ENCODE results near the gene MBD3L2. TPM values are rescaled to one million over a fixed set of nuclear protein-coding genes. Genes with fewer than 3 reads are reported as not detected.
"Not testable (repeated sequence)": the region's sequence is repeated elsewhere in the genome, so short reads cannot be mapped to it uniquely, and the experiment has no call there.

Gene MBD3L2
- total RNA-seq: not detected
- long read RNA-seq: 0 reads

DNA sequence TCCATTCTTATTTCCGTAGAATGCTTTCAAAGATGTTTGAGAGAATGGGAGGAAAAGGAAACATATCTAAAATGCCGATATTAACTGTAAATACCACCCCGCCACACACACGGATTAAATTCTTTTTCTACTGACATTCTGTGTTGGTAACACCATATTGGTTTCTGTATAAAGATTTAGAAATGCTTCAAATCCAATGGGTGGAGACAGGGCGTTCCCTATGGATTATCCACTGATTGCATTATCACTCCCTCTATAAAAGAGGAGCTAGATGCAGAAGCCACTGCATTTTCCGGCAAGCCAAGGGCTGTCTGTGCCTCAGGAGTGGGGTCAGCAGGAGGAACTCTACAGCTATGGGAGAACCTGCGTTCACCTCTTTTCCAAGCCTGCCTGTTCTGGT, at the start of gene MBD3L2:
Gene MBD3L2 (plus strand): TSS at position 301 of the 400 bp plus-strand sequence. CDS start 53 bp downstream, at position 354.
- ATAC-seq; DNase-seq (ENCODE audit: missing footprints); intact Hi-C loops (cut with DNase I): not testable (repeated sequence)

GRCh38 chr19:6999933-7000332, 49.2 kb upstream of the MBD3L2 start:
- intact Hi-C loops (cut with DNase I): loop anchor here (10.0 kb wide), 1 partner anchor 485 kb away; no protein-coding TSS in a partner anchor
- no peak for ATAC-seq

DNA sequence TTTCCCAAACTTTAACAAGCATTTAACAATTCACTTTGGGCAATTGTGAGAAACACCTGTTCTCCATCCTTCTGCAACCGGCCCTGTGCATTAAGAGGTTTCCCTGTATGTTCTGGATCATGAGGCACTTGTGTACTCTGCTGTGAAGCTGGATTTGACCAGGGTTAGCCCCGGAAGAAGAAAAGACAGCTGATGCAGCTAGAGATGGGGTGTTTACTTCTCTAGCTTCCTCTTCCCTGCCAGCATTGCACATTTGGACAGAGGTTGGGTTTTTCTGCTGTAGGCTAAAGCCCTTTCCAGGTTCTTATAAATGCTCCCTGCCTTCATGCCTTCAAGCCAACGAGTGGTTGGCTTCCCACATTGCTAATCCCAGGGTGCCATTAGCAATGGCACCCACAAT, 48.8 kb upstream of the MBD3L2 start:
- intact Hi-C loops (cut with DNase I): loop anchor here (10.0 kb wide), 1 partner anchor 486 kb away; no protein-coding TSS in a partner anchor
- ATAC-seq (no peak), DNase-seq (ENCODE audit: missing footprints) (no peak)

More at GRCh38 chr19:6999933-7000332, 49.2 kb upstream of the MBD3L2 start:
- DNase-seq (ENCODE audit: missing footprints): no peak

- intact Hi-C loops (cut with DNase I): loop anchor here (10.0 kb wide), 1 partner anchor 486 kb away; no protein-coding TSS in a partner anchor
- no peak for ATAC-seq
- DNase-seq (ENCODE audit: missing footprints): no peak
Observed at GRCh38 chr19:7000816-7001215, 48.3 kb upstream of the MBD3L2 start.

GRCh38 chr19:7004313-7004931, 44.7 kb upstream of the MBD3L2 start:
- DNase-seq (ENCODE audit: missing footprints): no peak
- ATAC-seq: no peak
- intact Hi-C loops (cut with DNase I): loop anchor here (10.0 kb wide), 1 partner anchor 490 kb away; no protein-coding TSS in a partner anchor

GRCh38 chr19:7006135-7006704, 42.9 kb upstream of the MBD3L2 start:
- intact Hi-C loops (cut with DNase I): loop anchor here (10.0 kb wide), 1 partner anchor 491 kb away; no protein-coding TSS in a partner anchor
- DNase-seq (ENCODE audit: missing footprints) (no peak), ATAC-seq (no peak)

GRCh38 chr19:7007859-7008258, 41.3 kb upstream of the MBD3L2 start:
- intact Hi-C loops (cut with DNase I): loop anchor here (10.0 kb wide), 1 partner anchor 493 kb away; no protein-coding TSS in a partner anchor
- ATAC-seq: no peak
- no peak for DNase-seq (ENCODE audit: missing footprints)

GRCh38 chr19:7010722-7011593, 38.2 kb upstream of the MBD3L2 start:
- intact Hi-C loops (cut with DNase I): no loop called here
- no peak for DNase-seq (ENCODE audit: missing footprints)
- no peak for ATAC-seq

DNA sequence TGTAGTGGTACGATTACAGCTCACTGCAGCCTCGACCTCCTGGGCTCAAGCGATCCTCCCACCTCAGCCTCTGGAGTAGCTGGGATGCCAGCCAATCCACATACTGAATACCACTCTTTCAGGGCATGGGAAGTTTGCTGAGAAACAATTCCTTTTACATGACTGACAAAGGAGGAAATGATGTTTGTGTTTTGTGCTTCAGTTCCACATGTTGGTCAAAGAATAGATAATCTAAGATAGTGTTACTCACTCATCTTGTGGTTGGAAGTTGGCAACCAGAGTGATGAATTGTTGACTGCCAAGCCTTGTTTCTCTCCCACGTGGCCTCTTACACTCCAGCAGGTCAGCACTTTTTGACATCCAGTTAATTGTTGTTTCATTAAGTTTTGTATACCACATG, 35.4 kb upstream of the MBD3L2 start:
- DNase-seq (ENCODE audit: missing footprints): no peak
- intact Hi-C loops (cut with DNase I): no loop called here
- ATAC-seq: no peak

DNA sequence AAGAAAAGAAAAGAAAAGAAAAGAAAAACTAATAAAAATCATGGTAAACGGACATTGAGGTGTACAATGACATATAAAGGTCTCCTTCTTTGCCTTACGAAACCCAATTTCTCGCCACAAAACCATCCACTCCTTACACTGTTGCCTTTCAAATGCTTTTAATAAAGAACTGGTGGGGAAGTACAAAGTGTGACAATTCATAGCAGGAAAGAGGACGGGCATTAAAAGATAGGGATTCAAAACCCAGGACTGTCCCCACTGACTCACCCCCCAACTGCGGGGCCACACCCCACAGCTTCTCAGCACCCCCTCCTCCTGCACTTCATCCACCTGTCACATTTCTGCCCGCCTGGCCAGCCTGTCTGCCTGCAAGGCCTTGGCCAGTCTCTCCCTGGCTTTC, 30.3 kb upstream of the MBD3L2 start:
- intact Hi-C loops (cut with DNase I): no loop called here
- DNase-seq (ENCODE audit: missing footprints) (no peak), ATAC-seq (no peak)

DNA sequence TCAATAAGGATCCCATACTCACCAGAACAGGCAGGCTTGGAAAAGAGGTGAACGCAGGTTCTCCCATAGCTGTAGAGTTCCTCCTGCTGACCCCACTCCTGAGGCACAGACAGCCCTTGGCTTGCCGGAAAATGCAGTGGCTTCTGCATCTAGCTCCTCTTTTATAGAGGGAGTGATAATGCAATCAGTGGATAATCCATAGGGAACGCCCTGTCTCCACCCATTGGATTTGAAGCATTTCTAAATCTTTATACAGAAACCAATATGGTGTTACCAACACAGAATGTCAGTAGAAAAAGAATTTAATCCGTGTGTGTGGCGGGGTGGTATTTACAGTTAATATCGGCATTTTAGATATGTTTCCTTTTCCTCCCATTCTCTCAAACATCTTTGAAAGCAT, 27.8 kb upstream of the MBD3L2 start, which contains the start of gene MBD3L2B:
Gene MBD3L2B (minus strand): TSS at position 101 of the 400 bp plus-strand sequence. CDS start 34 bp downstream, at position 67.
- intact Hi-C loops (cut with DNase I); DNase-seq (ENCODE audit: missing footprints); ATAC-seq: not testable (repeated sequence)

GRCh38 chr19:7028790-7029189, 20.3 kb upstream of the MBD3L2 start:
- DNase-seq (ENCODE audit: missing footprints); intact Hi-C loops (cut with DNase I); ATAC-seq: not testable (repeated sequence)

GRCh38 chr19:7030278-7030677, 18.8 kb upstream of the MBD3L2 start, which contains the start of gene MBD3L5:
MBD3L5 (plus strand) TSS chr19:7030578; CDS start chr19:7030612, 34 bp downstream.
- ATAC-seq; intact Hi-C loops (cut with DNase I); DNase-seq (ENCODE audit: missing footprints): not testable (repeated sequence)

DNA sequence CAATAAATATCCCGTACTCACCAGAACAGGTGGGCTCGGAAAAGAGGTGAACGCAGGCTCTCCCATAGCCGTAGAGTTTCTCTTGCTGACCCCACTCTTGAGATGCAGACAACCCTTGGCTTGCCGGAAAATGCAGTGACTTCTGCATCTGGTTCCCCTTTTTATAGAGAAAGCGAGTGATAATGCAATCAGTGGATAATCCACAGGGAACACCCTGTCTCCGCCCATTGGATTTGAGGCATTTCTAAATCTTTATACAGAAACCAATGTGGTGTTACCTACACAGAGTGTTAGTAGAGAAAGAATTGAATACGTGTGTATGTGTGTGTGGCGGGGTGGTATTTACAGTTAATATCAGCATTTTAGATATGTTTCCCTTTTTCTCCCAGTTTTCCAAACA, 9.0 kb upstream of the MBD3L2 start, which contains the start of gene MBD3L4:
Gene MBD3L4 (minus strand): TSS at position 101 of the 400 bp plus-strand sequence. CDS start 35 bp downstream, at position 66.
- ATAC-seq; intact Hi-C loops (cut with DNase I); DNase-seq (ENCODE audit: missing footprints): not testable (repeated sequence)

DNA sequence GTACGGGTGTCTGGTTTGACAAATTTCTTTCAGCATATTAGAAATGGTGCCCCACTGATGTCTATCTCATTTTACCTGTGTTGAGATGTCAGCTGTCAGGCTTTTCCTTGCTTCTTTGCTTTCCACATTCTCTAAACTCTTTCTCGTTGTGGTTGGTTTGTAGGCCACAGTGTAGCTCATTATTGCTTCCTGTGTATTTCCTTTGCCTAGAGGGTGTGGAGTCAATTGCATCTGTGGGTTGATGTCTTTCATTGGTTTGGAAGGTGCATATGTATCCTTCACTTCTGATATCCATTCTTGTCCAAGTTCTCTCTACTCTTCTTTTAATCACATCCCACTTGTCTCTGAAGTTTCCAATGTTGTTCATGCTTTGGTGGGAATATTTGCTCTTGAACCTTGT, 7.6 kb upstream of the MBD3L2 start:
- intact Hi-C loops (cut with DNase I); ATAC-seq; DNase-seq (ENCODE audit: missing footprints): not testable (repeated sequence)

DNA sequence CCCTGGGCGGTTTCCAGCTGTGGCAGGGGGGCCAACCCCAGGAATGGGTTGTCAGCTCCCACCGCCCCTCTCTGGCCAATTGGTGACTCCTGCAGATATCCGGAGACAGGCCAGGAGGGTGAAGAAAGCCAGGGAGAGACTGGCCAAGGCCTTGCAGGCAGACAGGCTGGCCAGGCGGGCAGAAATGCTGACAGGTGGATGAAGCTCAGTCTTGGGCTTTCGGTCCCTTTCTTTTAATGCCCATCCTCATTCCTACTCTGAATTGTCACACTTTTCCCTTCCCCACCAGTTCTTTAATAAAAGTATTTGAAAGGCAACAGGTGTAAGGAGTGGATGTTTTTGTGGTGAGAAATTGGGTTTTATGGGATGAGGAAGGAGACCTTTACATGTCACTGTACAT, 2.3 kb downstream of the MBD3L2 start:
- intact Hi-C loops (cut with DNase I); ATAC-seq: not testable (repeated sequence)

DNA sequence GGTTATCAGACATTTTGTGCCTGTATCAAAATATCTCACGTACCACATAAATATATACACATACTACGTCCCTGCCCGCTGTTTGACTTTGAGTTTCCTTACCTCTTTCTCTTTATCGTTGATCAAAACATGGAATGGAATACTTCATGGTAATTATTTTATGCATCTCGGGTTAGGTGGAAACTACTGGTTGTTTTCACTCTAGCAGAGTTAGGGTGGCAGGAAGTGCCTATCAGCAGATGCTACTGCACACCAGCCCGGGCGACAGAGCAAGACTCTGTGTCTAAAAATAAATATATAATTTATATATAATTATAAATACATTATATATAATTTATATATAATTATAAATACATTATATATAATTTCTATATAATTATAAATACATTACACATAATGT, 3.8 kb downstream of the MBD3L2 start:
- intact Hi-C loops (cut with DNase I); ATAC-seq; DNase-seq (ENCODE audit: missing footprints): not testable (repeated sequence)

More for the DNA sequence above, 2.3 kb downstream of the MBD3L2 start:
- not testable (repeated sequence) for DNase-seq (ENCODE audit: missing footprints)

DNA sequence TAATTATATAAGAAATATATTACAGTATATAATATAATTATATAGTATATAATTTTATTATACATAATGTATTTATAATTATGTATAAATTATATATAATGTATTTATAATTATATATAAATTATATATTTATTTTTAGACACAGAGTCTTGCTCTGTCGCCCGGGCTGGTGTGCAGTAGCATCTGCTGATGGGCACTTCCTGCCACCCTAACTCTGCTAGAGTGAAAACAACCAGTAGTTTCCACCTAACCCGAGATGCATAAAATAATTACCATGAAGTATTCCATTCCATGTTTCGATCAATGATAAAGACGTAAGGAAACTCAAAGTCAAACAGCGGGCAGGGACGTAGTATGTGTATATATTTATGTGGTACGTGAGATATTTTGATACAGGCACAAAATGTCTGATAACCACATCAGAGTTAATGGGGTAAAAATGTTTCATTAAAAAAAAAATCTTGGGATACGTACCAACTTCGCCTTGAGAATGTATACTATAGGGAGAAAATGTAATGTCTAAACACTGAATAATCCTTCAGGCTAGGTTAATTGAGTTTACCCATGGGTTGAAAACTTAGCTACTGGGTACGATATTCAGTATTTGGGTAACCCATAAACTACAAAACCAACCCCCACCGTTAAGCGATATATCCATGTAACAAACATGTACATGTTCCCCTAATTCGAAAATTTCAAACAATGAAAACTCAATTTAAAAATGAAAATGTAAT, 5.7 kb downstream of the MBD3L2 start:
- ATAC-seq; DNase-seq (ENCODE audit: missing footprints); intact Hi-C loops (cut with DNase I): not testable (repeated sequence)

Measured in Right ventricle myocardium inferior (tissue), 1 donor.